ENCODE data around the gene NFILZ.
"Not testable (repeated sequence)": the region's sequence is repeated elsewhere in the genome, so short reads cannot be mapped to it uniquely, and the experiment has no call there.

NFILZ gene

DNA sequence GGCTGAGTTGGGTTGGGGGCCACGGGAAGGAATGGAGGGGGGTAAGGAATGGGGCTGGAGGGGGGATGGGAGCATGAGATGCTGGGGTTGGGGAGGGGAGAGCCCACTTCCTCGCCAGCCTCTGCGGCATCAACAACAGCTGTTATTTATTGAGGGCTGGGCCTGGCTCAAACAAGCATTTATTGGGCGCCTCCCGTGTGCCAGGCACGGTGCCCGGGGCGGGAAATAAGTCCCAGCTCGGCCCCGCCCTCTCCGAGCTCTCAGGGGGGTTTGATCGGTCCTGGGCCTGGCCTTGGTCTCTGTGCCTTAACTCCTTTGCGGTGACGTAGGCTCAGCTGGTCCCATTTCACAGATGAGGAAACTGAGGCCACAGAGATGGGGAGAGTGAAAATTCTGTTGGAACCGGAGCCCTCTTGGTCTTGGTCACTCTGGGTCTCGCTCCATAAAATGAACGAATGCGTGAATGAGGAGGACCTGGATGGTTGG lies 19.0 kb upstream of the NFILZ start:
- no peak for DNase-seq (ENCODE audit: low spot score)

DNA sequence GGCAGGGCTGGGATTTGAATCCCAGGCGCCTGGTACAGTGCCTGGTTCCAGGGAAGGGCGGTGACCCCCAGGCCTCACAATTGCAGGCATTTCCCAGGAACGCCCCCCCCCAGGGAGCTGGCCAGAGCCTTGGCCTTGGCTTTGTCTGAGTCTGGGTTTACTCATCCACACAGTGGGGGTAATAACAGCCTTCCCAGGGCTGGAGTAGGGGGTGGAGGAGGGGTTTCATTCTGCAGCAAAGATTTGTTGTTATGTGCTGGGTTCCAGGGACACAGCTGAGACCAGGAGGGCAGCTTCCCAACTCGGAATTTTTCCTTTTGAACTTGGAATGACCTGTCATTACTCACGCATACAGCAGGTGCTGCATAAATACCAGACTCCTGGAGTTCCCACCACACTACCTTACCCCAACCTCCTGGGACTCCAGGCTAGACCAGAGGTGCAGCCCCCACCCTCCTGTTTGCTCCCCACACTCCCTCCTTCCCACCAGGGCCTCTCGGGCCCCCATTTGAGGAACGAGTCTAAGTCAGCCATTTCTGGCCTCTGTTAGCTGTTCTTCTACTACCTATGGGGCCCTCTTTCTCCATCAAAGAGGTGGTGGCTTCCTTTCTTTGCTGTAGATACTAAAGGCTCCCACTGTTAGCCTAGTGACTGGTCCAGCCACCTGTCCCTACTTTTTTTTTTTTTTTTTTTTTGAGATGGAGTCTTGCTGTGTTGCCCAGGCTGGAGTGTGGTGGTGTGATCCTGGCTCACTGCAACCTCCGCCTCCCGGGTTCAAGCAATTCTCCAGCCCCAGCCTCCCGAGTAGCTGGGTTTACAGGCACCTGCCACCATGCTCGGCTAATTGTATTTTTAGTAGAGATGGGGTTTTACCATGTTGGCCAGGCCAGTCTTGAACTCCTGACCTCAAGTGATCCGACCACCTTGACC lies 18.3 kb upstream of the NFILZ start:
- DNase-seq (ENCODE audit: low spot score), result no peak

DNA sequence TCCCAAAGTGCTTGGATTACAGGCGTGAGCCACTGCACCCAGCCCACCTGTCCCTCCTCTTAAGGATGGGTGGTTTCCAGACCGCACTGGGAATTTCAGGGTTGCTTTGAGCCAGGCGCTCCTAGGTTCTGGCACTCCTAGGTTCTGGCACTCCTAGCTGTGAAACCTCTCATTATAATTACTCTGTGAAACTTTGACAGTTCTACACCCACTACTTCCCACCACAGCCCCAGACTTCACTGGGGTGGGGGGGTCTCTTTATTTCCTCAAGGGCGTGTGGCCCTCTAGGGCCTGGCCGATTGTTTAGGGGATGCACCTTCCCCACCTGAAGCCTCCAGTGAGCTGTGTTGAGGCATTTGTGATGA lies 17.6 kb upstream of the NFILZ start:
- no peak for DNase-seq (ENCODE audit: low spot score)

DNA sequence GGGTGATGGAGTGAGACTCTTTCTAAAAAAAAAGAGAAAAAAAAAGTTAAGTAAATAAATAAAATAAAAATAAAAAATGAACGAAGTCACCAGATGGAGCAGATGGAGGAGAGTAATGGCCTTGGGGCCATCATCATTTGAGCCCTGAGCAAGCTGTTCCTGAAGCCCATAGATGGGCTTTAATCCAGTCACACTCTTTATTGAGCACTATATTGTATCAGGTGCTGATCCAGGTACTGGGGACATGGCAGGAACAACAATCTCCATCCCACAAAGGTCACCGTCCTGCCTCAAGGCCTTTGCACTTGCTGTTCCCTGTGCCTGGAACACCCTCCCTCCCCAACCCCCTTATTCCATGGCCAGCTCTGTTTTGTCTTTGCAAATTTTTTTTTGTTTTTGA lies 16.0 kb upstream of the NFILZ start:
- DNase-seq (ENCODE audit: low spot score), result no peak

DNA sequence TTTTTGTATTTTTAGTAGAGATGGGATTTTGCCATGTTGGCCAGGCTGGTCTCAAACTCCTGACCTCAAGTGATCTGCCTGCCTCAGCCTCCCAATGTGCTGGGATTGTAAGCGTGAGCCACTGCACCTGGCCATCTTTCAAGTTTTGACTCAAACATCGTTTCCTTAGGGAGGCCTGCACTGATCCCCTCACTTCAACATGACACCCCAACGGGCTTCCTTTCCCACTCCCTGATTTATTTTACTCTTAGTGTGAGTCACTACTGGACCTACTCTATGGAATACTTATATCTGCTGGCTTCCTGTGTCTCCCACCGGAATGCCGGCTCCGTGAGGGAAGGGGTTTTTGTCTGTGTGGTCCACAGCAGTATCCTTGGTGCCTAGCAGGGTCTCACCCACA lies 15.4 kb upstream of the NFILZ start:
- no peak for DNase-seq (ENCODE audit: low spot score)

DNA sequence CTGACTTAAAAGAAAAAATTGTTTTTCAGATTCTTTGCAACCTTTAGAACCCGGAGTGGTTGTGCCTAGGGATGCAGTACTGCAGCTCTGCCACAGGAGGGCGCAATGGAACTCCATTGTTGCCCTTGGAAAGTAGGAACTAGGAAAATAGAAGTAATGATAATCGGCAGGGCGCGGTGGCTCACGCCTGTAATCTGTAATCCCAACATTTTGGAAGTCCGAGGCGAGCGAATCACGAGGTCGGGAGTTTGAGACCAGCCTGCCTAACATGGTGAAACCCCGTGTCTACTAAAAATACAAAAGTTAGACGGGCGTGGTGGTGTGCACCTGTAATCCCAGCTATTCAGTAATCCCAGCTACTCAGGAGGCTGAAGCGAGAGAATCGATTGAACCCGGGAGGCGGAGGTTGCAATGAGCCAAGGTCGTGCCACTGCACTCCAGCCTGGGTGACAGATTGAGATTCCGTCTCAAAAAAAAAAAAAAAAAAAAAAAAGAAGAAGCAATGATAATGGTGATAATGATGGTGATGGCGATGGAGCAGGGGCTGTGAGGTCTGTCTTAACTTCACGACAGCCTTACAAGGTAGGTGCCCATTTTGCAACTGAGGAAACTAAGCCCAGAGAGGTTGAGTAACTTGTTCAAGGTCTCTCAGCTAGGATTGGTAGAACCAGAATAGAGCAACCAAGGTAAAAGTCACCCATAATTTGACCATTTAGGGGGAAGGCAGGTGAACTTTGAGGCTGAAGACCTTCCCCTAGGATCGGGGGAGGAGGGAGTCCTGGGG lies 14.4 kb upstream of the NFILZ start:
- DNase-seq (ENCODE audit: low spot score), result peak; percentile 61

DNA sequence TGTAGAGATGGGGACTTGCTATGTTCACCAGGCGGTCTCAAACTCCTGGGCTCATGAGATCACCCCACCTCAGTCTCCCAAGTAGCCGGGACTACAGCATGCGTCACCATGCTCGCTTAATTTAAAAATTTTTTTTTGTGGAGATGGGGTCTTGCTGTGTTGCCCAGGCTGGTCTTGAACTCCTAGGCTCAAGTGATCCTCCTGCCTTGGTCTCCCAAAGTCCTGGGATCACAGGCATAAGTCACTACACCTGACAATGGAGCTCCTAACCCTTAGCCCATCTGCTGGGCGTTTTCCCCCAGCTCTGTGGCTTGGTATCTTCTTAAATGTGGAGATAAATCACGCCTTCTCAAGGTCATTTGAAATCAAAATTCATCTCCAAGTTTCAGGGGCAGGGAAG lies 13.6 kb upstream of the NFILZ start:
- DNase-seq (ENCODE audit: low spot score), result no peak

DNA sequence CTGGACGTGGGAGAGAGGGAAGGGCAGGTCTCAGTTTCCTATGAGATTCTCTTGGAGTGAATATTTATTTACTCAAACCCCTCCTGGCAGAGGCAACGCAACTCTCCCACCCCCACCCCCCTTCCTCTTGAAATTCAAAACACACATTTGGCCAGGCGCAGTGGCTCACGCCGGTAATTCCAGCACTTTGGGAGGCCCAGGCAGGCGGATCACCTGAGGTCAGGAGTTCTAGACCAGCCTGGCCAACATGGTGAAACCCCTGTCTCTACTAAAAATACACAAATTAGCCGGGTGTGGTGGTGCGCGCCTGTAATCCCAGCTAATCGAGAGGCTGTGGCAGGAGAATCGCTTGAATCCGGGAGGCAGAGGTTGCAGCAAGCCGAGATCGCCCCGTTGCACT lies 13.1 kb upstream of the NFILZ start:
- not testable (repeated sequence) for DNase-seq (ENCODE audit: low spot score)

DNA sequence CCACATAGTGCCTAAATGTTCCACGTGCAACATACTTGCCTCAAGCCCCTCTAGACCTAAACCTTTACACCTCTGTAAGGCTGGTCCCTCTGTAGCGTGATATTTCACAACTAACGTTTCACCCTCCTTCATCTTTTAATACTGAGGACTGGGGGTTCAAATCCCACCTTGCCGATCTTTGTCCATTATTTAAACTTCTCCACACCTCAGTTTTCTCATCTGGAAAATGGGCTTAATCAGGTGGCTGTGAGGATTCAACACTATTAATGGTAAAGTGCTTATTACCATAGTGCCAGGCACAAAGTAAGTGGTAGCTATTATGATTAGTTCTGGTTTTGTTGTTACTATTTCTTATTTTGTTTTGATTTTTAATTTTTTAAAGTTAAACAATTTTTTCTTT lies 12.4 kb upstream of the NFILZ start:
- DNase-seq (ENCODE audit: low spot score), result no peak

DNA sequence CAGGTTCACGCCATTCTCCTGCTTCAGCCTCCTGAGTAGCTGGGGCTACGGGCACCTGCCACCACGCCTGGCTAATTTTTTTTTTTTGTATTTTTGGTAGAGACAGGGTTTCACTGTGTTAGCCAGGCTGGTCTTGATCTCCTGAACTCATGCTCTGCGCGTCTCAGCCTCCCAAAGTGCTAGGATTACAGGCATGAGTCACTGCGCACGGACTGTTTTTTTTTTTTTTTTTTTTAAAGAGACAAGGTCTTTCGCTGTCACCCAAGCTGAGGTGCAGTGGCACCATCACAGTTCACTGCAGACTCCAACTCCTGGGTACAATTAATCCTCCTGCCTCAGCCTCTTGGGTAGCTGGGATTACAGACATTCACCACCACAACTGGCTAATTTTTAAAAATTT lies 11.7 kb upstream of the NFILZ start:
- DNase-seq (ENCODE audit: low spot score), result no peak

DNA sequence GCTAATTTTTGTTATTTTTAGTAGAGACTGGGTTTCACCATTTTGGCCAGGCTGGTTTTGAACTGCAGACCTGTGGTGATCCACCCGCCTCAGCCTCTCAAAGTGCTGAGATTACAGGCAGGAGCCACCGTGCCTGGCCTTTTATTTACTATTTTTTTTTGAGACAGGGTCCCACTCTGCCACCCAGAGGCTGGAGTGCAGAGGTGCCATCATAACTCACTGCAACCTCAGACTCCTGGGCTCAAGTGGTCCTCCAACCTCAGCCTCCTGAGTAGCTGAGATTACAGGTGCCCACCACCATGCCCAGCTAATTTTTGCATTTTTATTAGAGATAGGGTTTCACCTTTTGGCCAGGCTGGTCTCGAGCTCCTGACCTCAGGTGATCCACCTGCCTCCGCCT lies 7.5 kb upstream of the NFILZ start:
- not testable (repeated sequence) for DNase-seq (ENCODE audit: low spot score)

DNA sequence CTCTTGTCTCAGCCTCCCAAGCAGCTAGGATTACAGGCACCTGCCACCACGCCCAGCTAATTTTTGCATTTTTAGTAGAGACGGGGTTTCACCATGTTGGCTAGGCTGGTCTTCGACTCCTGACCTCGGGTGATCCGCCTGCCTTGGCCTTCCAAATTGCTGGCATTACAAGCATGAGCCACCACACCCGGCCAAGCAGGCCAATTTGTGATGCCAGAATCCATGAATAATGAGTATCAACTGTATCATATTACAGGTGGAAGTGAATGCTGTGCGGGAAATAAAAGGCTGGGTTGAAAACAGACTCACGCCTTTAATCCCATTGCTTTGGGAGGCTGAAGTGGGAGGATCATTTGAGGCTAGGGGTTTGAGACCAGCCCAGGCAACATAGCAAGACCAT lies 3.6 kb upstream of the NFILZ start:
- DNase-seq (ENCODE audit: low spot score), result no peak

DNA sequence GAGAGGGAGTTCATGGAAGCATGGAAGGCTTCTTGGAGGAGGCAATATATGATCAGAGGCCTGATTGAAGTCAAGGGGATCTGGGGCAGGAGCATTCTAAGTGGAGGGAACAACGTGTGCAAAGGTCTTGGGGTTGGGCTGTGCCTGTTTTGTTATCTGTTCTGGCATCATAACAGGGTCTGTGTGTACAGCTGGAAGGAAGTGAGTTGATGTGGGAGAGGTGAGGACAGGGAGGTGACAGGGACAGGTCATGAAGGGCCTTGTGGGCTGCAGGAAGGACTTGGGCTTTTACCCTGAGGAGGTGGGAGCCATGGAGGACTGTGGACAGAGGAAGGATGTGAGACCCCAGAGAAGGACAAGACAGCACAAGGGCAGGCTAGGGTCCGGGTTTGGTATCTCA lies 1.2 kb upstream of the NFILZ start:
- no peak for DNase-seq (ENCODE audit: low spot score)

DNA sequence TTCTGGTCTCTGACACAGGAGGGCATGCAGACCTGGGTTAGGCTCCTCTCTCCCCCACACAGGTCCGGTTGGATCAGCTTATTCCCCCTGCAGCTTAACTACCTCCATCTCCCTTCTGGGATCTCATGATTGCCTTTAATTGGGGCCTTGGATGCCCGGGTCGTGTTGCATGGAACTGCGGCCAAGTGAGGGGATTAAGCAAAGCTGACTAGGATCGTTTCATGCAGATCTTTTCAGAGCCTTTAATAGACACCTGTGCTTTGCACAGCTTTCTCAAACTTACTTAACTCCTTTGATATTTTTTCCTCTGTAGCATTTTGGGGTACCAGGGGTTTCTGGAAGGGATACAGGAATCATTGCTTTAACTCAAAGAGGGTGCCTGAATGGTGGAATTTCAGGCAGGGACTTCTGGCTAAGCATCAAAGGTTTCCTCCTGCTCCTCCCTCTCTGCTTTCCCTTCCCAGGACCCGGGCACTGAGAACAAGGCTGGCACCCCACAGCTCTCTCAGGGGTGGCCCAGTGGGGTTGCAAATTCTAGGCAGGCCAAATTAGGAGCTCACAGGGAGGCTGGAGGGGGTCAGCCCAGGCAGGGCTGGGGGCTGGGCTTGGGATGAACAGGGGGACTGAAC lies 477 bp downstream of the NFILZ start:
- no peak for DNase-seq (ENCODE audit: low spot score)

DNA sequence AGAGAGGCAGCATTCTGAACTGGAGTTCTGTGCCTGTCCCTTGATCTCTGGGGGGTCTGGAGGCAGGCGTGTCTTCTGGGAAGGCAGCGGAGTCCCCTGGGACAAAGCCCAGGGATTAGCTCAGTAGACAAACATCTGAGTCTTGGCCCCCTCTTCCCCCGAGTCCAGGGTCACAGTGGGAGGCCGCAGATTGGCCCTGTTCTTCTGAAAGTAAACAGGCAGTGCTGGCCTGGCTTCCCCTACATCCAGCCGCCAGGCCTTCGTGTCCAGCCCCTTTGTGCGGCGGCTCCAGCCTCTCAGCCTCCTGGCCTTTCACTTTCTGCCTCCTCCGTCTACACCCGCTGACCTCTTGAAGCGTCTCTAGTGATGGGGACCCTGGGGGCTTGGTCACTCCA lies 989 bp downstream of the NFILZ start:
- DNase-seq (ENCODE audit: low spot score), result peak; percentile 54

DNA sequence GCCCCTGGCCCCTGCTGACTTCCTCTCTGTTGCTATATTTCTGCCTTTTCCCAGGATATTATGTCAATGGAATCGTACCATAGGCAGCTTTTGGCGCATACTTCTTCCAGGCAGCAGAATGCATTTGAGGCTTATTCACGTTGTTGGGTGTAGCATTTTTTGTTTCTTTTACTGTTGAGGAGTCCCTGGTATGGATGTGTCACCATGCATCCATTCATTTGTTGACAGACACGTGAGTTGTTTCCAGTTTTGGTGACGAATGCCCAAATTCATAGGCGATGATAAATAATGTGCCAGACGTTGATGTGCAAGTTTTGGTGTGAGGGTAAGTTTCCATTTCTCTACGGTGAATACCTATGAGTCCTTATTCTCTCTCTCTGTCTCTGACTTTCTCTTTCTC lies 5.0 kb downstream of the NFILZ start:
- DNase-seq (ENCODE audit: low spot score), result no peak

DNA sequence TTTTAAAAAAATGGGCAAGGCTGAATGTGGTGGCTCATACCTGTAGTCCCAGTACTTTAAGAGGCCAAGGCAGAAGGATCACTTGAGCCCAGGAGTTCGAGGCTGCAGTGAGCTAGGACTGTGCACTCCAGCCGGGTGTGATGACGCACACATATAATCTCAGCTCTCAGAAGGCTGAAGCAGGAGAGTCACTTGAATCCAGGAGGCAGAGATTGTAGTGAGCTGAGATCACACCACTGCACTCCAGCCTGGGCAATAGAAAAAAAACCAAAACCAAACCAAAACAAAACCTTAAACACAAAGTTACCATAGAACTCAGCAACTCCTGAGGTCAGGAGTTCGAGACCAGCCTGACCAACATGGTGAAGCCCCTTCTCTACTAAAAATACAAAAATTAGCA lies 6.6 kb downstream of the NFILZ start:
- DNase-seq (ENCODE audit: low spot score), result not testable (repeated sequence)

DNA sequence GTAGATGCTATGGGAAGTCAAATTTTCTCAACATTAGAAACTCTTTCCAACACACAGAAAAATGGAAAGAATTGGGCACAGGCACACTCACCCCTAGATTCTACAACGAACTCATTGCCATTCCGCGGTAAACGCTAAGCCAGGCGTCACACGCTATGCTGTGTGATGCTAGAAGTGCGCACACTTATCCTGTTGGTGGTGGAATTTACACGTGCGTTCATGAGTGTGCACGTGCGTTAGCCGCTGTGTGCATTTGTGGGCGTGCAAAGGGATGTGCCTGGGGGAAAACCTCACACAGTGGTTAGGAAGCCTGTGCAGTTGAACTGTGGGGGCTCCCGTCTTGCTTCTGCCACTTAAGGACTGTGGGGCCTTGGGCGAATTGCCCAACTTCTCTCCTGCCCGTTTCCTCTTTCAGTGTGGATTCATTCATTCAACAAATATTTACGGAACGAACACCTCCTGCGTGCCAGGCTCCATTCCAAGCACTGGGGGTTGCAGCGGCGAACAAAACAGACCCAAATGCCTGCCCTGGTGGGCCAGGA lies 7.7 kb downstream of the NFILZ start:
- no peak for DNase-seq (ENCODE audit: low spot score)

DNA sequence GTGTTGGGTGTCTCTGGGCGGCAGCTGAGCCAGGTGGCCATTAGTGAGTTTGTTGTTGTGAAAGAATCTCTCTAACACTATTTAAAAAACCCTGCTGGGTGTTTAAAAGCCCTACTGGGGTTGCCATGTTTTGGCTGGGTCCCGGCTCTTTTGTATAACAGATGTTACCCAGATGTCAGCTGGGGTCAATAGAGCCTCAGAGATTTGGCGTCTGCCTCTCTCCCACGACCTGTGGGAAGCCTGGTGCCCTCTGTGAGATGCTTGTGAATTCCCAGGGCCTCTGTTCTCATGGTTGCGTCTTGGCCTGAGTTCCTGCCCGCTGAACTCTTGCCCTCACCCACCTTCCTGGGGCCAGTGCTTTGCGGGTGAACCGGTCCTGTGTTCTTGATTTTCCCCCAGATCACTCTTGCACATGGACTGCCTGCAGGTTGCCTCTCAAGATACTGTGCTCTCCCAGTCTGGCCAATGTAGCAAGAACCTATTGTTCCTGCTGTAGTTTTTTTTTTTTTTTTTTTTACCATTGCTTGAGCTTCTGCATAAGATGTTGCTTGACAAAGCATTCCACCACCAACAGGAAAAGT lies 9.5 kb downstream of the NFILZ start:
- no peak for DNase-seq (ENCODE audit: low spot score)

DNA sequence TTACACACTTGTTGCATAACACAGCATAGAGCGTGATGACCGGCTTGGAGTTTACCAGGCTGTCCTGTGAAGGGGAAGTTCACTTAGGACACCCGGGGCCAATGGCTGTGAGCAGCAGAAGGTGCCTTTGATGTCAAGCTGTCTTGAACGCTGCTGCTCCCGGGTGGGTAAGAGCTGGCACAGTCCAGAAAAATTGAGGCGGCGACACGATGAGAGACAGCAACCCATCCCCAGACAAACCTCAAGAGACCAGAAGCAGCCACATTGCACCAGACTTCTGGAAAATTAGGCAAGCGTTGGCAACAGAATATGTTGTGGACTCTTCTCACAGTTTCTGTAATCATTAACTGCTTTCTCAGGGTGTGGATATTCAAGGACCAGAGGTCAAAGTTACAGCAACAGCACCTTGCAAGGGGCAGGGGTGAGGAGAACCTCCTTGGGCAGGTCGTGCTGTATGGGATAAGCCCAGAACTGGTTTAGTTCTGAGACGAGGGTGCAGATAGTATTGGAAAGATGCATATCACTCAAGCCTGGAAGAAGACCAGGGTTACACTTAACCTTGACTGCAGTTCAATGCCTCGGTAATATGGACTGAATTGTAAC lies 10.1 kb downstream of the NFILZ start:
- peak; percentile 69 for DNase-seq (ENCODE audit: low spot score)

DNA sequence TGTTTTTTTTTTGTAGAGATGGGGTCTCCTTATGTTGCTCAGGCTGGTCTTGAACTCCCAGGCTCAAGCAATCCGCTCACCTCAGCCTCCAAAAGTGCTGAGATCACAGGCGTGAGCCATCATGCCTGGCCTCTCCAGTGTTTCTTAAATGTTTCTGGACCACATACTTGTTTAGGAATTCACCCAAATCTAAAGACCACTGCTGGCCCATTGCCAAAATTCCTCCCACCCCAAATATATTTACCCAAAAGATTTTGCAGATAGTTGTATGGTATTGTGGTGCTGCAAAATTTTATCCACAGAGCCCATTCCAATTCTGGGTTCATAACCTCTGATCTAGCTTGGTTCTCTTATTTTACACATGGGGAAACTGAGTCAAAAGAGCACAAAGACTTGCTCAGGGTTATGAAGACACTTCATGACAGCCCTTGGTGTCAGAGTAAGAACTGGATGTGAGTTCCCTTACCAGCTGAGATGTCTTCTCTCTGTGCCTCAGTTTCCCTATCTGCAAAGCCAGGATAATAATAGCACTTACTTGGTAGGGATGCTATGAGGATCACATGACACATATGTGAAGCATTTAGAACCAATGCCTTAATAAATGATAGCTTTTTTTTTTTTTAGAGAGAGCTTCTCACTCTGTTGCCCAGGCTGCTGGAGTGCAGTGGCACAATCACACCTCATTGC lies 10.9 kb downstream of the NFILZ start:
- DNase-seq (ENCODE audit: low spot score), result no peak
